SU-DHL-6 (cell line): Measurements from ENCODE around the gene MPC1.

ENCODE experiments used
- CTCF ChIP-seq: fragments of 200-600 bp; sonication (generic); IDR thresholded peaks from one replicate; pipeline ENCODE4 v1.5.1; 2017; ENCODE audit warnings: antibody characterized with exemption, mild to moderate bottlenecking, low read length, moderate library complexity; ENCODE audit not compliant: insufficient read depth, poor library complexity, severe bottlenecking
- EZH2phosphoT487 ChIP-seq: fragments of 200-600 bp; sonication (generic), shearing (Covaris generic); conservative IDR thresholded peaks from 2 replicates; pipeline ENCODE4 v1.6.1; 2018; ENCODE audit warnings: mild to moderate bottlenecking, antibody characterized with exemption, low read length, moderate library complexity, mixed read lengths

- TF ChIP-seq CTCF (no peak), EZH2phosphoT487 (no peak)
Measured at GRCh38 chr6:166369782-166370181, 13.0 kb downstream of the MPC1 start.
